ENCODE measurements around the gene KRT27. TPM values are rescaled to one million over a fixed set of nuclear protein-coding genes. Genes with fewer than 3 reads are reported as not detected.

Gene KRT27
- total RNA-seq, 4 donors from 2014 or later, result not detected

GRCh38 chr17:40738553-40738952 lies 43.8 kb downstream of the KRT27 start:
- no peak overlapping the region for H3K27ac ChIP-seq
- H3K4me1 ChIP-seq, result no peaks in the 10 kb centered on the region
- H3K9me3 ChIP-seq, result peaks cover 0 to 7% of the 10 kb centered on the region in 2 donors
- H3K27me3 ChIP-seq, result no peaks in the 10 kb centered on the region
- no peaks in the 10 kb centered on the region for H3K36me3 ChIP-seq
- no peak overlapping the region for H3K4me3 ChIP-seq
- intact Hi-C loops (cut with DNase I; ENCODE audit: low total_unique reads), result no loop called here
- no peak for DNase-seq
- TF ChIP-seq POLR2A (IDR thresholded peaks at IDR 0.05) (no peak), CTCF (IDR thresholded peaks at IDR 0.05) (no peak)

GRCh38 chr17:40735016-40735415 lies 47.3 kb downstream of the KRT27 start:
- TF ChIP-seq POLR2A (IDR thresholded peaks at IDR 0.05) (no peak), CTCF (IDR thresholded peaks at IDR 0.05) (no peak)
- no peak overlapping the region for H3K27ac ChIP-seq
- no peak overlapping the region for H3K4me3 ChIP-seq
- H3K27me3 ChIP-seq, result no peaks in the 10 kb centered on the region
- H3K36me3 ChIP-seq, result no peaks in the 10 kb centered on the region
- no peaks in the 10 kb centered on the region for H3K4me1 ChIP-seq
- DNase-seq, result no peak
- intact Hi-C loops (cut with DNase I; ENCODE audit: low total_unique reads), result no loop called here
- H3K9me3 ChIP-seq, result no peaks in the 10 kb centered on the region

GRCh38 chr17:40734018-40734417 lies 48.3 kb downstream of the KRT27 start:
- no peaks in the 10 kb centered on the region for H3K27me3 ChIP-seq
- no peak for TF ChIP-seq POLR2A (IDR thresholded peaks at IDR 0.05)
- no peak for TF ChIP-seq CTCF (IDR thresholded peaks at IDR 0.05)
- H3K9me3 ChIP-seq, result no peaks in the 10 kb centered on the region
- no peaks in the 10 kb centered on the region for H3K36me3 ChIP-seq
- H3K4me1 ChIP-seq, result no peaks in the 10 kb centered on the region
- no peak overlapping the region for H3K4me3 ChIP-seq
- intact Hi-C loops (cut with DNase I; ENCODE audit: low total_unique reads), result no loop called here
- no peak for DNase-seq
- no peak overlapping the region for H3K27ac ChIP-seq

GRCh38 chr17:40730970-40731369 lies 51.4 kb downstream of the KRT27 start:
- Histone ChIP-seq H3K4me1 (no peaks in the 10 kb centered on the region), H3K27me3 (no peaks in the 10 kb centered on the region), H3K36me3 (no peaks in the 10 kb centered on the region), H3K9me3 (no peaks in the 10 kb centered on the region), H3K4me3 (no peak overlapping the region), H3K27ac (no peak overlapping the region)
- no peak for TF ChIP-seq POLR2A (IDR thresholded peaks at IDR 0.05)
- TF ChIP-seq CTCF (IDR thresholded peaks at IDR 0.05), result no peak
- no peak for DNase-seq
- intact Hi-C loops (cut with DNase I; ENCODE audit: low total_unique reads), result no loop called here

- H3K4me1 ChIP-seq, result no peaks in the 10 kb centered on the region
- H3K4me3 ChIP-seq, result no peak overlapping the region
- no peak for TF ChIP-seq POLR2A (IDR thresholded peaks at IDR 0.05)
- no peak for TF ChIP-seq CTCF (IDR thresholded peaks at IDR 0.05)
- no peaks in the 10 kb centered on the region for H3K27me3 ChIP-seq
- H3K36me3 ChIP-seq, result no peaks in the 10 kb centered on the region
- H3K27ac ChIP-seq, result no peak overlapping the region
- intact Hi-C loops (cut with DNase I; ENCODE audit: low total_unique reads), result no loop called here
- DNase-seq, result no peak
- H3K9me3 ChIP-seq, result no peaks in the 10 kb centered on the region
Measured at GRCh38 chr17:40727447-40728231, 54.7 kb downstream of the KRT27 start.
